Measurements from ENCODE around the gene BPIFA2. TPM values are rescaled to one million over a fixed set of nuclear protein-coding genes. Genes with fewer than 3 reads are reported as not detected.

Gene BPIFA2
- total RNA-seq, 6 experiments from 2014 or later: not detected

DNA sequence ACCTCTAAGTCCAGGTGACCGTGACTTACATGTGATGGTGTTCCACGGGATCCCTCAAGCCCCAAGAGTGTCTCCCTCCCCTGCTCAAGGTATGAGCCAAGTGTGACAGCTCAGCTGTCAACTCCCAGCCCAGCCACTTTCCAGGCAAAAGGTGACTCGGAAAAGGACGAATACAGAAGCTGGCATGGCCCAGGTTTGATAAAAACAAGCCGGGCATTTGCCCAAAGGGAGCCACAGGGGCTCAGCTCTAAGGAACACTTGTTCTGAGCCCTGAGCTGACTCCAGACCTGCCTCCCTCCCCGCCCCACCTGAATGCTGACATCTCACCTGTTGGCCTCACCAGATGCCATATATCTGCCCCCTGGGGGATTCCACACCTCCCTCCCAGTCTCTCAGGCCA is 43.0 kb upstream of the BPIFA2 start:
- DNase-seq: no peak
- H3K9me3 Mint-ChIP-seq: no peaks in the 10 kb centered on the region
- TF ChIP-seq, protein P1, sequence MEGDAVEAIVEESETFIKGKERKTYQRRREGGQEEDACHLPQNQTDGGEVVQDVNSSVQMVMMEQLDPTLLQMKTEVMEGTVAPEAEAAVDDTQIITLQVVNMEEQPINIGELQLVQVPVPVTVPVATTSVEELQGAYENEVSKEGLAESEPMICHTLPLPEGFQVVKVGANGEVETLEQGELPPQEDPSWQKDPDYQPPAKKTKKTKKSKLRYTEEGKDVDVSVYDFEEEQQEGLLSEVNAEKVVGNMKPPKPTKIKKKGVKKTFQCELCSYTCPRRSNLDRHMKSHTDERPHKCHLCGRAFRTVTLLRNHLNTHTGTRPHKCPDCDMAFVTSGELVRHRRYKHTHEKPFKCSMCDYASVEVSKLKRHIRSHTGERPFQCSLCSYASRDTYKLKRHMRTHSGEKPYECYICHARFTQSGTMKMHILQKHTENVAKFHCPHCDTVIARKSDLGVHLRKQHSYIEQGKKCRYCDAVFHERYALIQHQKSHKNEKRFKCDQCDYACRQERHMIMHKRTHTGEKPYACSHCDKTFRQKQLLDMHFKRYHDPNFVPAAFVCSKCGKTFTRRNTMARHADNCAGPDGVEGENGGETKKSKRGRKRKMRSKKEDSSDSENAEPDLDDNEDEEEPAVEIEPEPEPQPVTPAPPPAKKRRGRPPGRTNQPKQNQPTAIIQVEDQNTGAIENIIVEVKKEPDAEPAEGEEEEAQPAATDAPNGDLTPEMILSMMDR (IDR thresholded peaks at IDR 0.05): no peak
- no peaks in the 10 kb centered on the region; the same call in 1 of the 2 replicates for H3K36me3 Mint-ChIP-seq (ENCODE audit: low read depth)
- peaks cover 21% of the 10 kb centered on the region for H3K27me3 Mint-ChIP-seq (ENCODE audit: insufficient read depth)
- H3K4me3 Mint-ChIP-seq: no peak overlapping the region
- no peak overlapping the region for H3K27ac Mint-ChIP-seq
- H3K4me1 Mint-ChIP-seq (ENCODE audit: low read depth): peaks cover 6% of the 10 kb centered on the region; the same call in 1 of the 2 replicates

DNA sequence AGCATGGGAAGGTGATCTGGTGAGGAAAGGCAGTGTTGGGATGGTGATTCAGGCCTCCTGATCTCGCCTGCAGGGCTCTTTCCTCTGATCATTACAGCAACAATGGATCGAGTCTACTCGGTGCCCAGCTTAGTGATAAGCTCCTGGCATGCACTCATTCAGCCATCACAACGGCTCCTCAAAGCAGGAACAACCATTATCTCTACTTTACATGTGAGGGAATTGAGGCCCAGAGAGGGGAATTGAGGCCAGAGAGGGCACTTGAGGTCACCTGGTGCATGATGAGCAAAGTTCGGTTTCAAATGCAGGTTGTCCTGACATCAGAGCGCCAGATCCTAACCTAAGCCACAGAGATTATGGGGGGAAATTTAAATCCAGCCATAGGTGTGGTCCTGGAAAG is 42.0 kb upstream of the BPIFA2 start:
- no peak overlapping the region for H3K27ac Mint-ChIP-seq
- no peaks in the 10 kb centered on the region for H3K4me1 Mint-ChIP-seq (ENCODE audit: low read depth)
- no peak for DNase-seq
- peaks cover 25% of the 10 kb centered on the region for H3K27me3 Mint-ChIP-seq (ENCODE audit: insufficient read depth)
- H3K9me3 Mint-ChIP-seq: no peaks in the 10 kb centered on the region
- H3K4me3 Mint-ChIP-seq: no peak overlapping the region
- TF ChIP-seq, protein P1 (IDR thresholded peaks at IDR 0.05): no peak
- H3K36me3 Mint-ChIP-seq (ENCODE audit: low read depth): no peaks in the 10 kb centered on the region

DNA sequence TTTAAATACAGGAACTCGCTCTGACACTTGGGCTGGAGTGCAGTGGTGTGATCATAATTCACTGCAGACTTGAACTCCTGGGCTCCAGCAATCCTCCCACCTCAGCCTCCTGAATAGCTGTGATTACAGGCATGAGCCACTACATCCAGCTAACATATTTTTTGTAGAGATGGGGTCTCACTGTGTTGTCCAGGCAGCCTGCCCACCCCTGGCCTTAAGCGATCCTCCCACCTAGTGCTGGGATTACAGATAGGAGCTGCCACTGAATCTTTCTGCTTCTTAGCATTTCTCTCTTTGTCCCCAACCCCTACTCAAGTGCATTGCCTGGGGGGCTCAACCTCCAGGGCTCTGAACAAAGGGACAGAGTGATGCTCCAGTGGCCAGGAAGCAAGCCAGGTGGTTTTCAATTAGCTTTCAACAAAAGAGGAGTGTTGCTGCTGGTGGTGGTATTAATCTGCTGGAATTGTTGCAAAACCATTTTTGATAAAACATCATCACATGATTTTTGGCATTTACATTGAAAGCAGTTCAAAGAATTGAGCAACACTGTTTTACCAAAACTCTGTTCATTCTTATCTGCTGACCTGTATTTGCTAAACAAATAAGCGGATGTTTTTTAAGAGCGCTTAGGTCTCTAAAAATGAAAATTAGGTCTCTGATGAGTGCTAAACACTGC is 40.4 kb upstream of the BPIFA2 start:
- Mint-ChIP-seq H3K27me3 (ENCODE audit: insufficient read depth) (peaks cover 25% of the 10 kb centered on the region), H3K4me3 (no peak overlapping the region), H3K9me3 (no peaks in the 10 kb centered on the region), H3K27ac (no peak overlapping the region), H3K4me1 (ENCODE audit: low read depth) (no peaks in the 10 kb centered on the region), H3K36me3 (ENCODE audit: low read depth) (no peaks in the 10 kb centered on the region)
- DNase-seq: no peak
- TF ChIP-seq, protein P1 (IDR thresholded peaks at IDR 0.05): no peak

DNA sequence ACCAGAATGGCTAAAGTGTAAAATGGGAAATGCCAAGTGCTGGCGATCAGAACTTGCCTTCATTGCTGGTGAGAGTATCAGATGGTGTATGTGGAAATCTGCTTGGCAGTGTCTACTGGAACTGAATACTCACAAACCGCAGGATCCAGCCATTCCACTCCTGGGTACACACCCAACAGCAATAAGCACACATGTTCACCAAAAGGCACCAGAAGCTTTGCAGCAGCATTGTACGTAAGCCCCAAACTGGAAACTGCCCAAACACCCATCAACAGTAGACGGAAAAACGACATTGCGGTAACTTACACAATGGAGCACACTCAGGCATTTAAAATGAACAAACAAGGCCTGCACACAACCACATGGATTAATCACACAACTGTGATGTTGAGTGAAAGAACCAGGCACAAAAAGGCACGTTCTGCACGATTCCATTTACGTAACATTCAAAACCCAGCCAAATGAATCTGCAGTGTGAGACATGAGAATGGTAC is 37.3 kb upstream of the BPIFA2 start:
- H3K36me3 Mint-ChIP-seq (ENCODE audit: low read depth): no peaks in the 10 kb centered on the region
- no peak overlapping the region for H3K27ac Mint-ChIP-seq
- H3K4me3 Mint-ChIP-seq: no peak overlapping the region
- peak; percentile 3 for DNase-seq
- no peaks in the 10 kb centered on the region for H3K9me3 Mint-ChIP-seq
- peaks cover 17% of the 10 kb centered on the region for H3K27me3 Mint-ChIP-seq (ENCODE audit: insufficient read depth)
- TF ChIP-seq, protein P1 (IDR thresholded peaks at IDR 0.05): no peak
- H3K4me1 Mint-ChIP-seq (ENCODE audit: low read depth): no peaks in the 10 kb centered on the region

DNA sequence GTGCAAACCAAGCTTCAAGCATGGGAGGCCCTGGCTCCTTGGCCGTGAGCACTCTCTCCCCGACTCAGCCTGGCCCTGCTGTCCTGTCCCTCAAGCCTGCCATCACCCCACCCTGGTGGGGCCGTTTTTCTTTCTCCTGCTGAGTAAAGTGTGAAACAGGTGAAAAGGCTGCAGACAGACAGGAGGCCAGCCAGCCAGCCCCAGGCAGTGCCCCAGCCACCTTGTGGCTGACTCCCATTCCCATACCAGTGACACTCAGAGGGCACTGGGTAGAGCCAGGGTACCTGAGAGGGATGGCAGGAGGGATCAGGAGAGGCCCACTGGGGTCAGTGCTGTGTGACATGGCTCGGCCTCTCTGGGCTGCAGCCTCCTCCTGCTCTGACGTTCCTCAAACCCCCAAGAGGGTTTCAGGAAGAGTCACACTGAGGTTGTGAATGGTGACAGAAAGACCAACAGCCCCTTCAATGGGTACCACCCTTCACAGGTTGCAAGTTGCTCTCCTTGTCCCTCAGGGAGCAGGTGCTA is 35.9 kb upstream of the BPIFA2 start:
- peaks cover 2% of the 10 kb centered on the region; the same call in 1 of the 2 replicates for H3K9me3 Mint-ChIP-seq
- H3K27ac Mint-ChIP-seq: no peak overlapping the region
- peaks cover 8% of the 10 kb centered on the region for H3K27me3 Mint-ChIP-seq (ENCODE audit: insufficient read depth)
- H3K4me3 Mint-ChIP-seq: no peak overlapping the region
- no peaks in the 10 kb centered on the region for H3K36me3 Mint-ChIP-seq (ENCODE audit: low read depth)
- DNase-seq: no peak
- no peaks in the 10 kb centered on the region for H3K4me1 Mint-ChIP-seq (ENCODE audit: low read depth)
- TF ChIP-seq, protein P1 (IDR thresholded peaks at IDR 0.05): no peak
